Fibroblast of villous mesenchyme (primary cell): Measurements from ENCODE around the gene MAFG. TPM values are rescaled to one million over a fixed set of nuclear protein-coding genes. Genes with fewer than 3 reads are reported as not detected.

ENCODE experiments used
- DNase-seq: peaks from one replicate; pipeline ENCODE4 v3.0.0-alpha.2; 2010; ENCODE audit warnings: low read depth
- H3K4me3 ChIP-seq: 2 replicates; pipeline ENCODE4 v1.5.1; 2011; ENCODE audit warnings: low read depth, mild to moderate bottlenecking, low read length
- CTCF ChIP-seq: IDR thresholded peaks from 2 replicates; pipeline ENCODE4 v1.5.1; 2012; ENCODE audit warnings: low read depth, mild to moderate bottlenecking, low read length; ENCODE audit not compliant: insufficient read depth
- total RNA-seq: library from RNA; depleted of rRNA; stranded (reverse); fragments of >200 nt; gene quantifications from 2 replicates; pipeline ENCODE4 v1.2.3, GENCODE V29; 2012

The MAFG gene
- total RNA-seq, 1 donor: 23.3 TPM

DNA sequence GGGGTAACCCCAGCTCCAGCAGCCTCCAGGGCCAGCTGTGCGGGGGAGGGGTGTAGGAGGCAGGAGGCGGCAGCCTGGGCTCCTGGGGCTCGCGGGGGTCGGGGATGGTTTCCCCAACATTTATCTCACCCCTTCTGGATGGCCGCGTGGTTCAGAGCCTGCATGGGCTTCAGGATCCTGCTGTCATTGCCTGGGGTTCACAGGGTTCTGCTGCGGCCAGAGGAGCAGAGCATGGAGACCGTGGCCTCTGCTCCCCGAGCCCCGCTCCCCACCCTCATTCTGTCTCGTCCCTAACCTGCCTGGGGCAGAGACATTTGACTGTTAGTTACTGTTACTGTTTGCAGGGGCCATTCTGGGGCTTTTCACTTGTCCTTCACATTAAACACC is 14.6 kb upstream of the MAFG start:
- DNase-seq: no peak
- no peak for TF ChIP-seq CTCF
- no peak overlapping the region for H3K4me3 ChIP-seq

GRCh38 chr17:81941484-81942166 is 14.1 kb upstream of the MAFG start:
- no peak for DNase-seq
- TF ChIP-seq CTCF: no peak
- no peak overlapping the region for H3K4me3 ChIP-seq

GRCh38 chr17:81940538-81941483 is 13.3 kb upstream of the MAFG start:
- TF ChIP-seq CTCF: no peak
- H3K4me3 ChIP-seq: no peak overlapping the region
- DNase-seq: no peak

GRCh38 chr17:81939881-81940385 is 12.4 kb upstream of the MAFG start:
- DNase-seq: no peak
- TF ChIP-seq CTCF: no peak
- H3K4me3 ChIP-seq: no peak overlapping the region

- TF ChIP-seq CTCF: no peak
- no peak for DNase-seq
Measured at GRCh38 chr17:81939218-81939617, 11.7 kb upstream of the MAFG start.

DNA sequence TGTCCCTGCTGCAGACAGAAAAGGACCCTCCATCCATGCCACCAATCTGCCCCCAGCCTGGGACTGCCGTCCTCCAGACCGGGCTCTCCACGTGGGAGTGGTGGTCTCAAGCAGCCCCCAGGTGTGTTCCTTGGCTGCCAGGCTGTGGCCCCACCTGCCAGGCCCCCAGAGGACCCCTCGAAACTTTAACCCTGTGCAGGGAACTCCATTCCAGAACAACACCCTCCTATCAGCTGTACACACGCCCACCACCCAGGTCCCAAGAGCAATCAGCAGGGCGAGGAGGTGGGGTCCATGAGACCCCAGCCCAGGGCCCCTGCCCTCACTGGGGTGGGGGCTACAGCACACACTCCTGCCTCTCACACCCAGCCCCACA is 8.2 kb upstream of the MAFG start:
- peak overlapping the region; percentile 47 for H3K4me3 ChIP-seq
- no peak for DNase-seq
- no peak for TF ChIP-seq CTCF

More at GRCh38 chr17:81939218-81939617, 11.7 kb upstream of the MAFG start:
- no peak overlapping the region for H3K4me3 ChIP-seq
